ENCODE data around the gene MAGI1. TPM values are rescaled to one million over a fixed set of nuclear protein-coding genes. Genes with fewer than 3 reads are reported as not detected.

The MAGI1 gene
- total RNA-seq, 1 experiment from 2014 or later: 38.6 TPM

- POLR2A ChIA-PET: no interaction called here
- Histone ChIP-seq H3K9ac (ENCODE audit: low read length) (no peak overlapping the region), H3K4me1 (ENCODE audit: control insufficient read depth in 1 of 2, insufficient read depth in 2 of 2, low read length in 2 of 2) (peaks cover 27 to 64% of the 10 kb centered on the region in 2 experiments), H3K4me3 (replicated peaks in 1 of 2; ENCODE audit: low read depth in 1 of 2, low read length in 2 of 2) (no peak overlapping the region), H3K27ac (ENCODE audit: low read depth, low read length) (peak overlapping the region; percentile 78), H3K79me2 (ENCODE audit: insufficient read depth, low read length) (peaks cover 10% of the 10 kb centered on the region; the same call in 1 of the 2 replicates), H3K27me3 (ENCODE audit: insufficient read depth, low read length) (no peaks in the 10 kb centered on the region), H3K9me3 (ENCODE audit: control insufficient read depth in 1 of 2, insufficient read depth in 1 of 2, low read depth in 1 of 2, low read length in 2 of 2) (no peaks in the 10 kb centered on the region), H3K9me2 (ENCODE audit: insufficient read depth) (no peaks in the 10 kb centered on the region), H3K4me2 (ENCODE audit: low read length) (no peak overlapping the region; the same call in 1 of the 2 replicates), H2AFZ (ENCODE audit: low read depth, low read length, poor library complexity, severe bottlenecking) (no peak overlapping the region), H4K20me1 (ENCODE audit: insufficient read depth) (no peaks in the 10 kb centered on the region), H3K36me3 (ENCODE audit: control insufficient read depth in 1 of 2, insufficient read depth in 2 of 2, low read length in 2 of 2) (no peaks in the 10 kb centered on the region)
- DNase-seq (ENCODE audit: low read depth, low spot score) (no peak), ATAC-seq (peak; percentile 42; the same call in 1 of the 2 replicates)
- CTCF ChIA-PET: no interaction called here
- intact Hi-C loops (cut with micrococcal nuclease): no loop called here
- BruUV-seq (replicated peaks): no TSS peak
- TF ChIP-seq SIN3A (IDR thresholded peaks at IDR 0.05; ENCODE audit: low read depth): no peak
- no peak for TF ChIP-seq POLR2A (IDR thresholded peaks at IDR 0.05; ENCODE audit: borderline replicate concordance, extremely low read depth, insufficient read depth, insufficient read length)
- no peak for TF ChIP-seq REST (IDR thresholded peaks at IDR 0.05; ENCODE audit: low read depth)
- no peak for TF ChIP-seq SP1 (IDR thresholded peaks at IDR 0.05; ENCODE audit: low read depth)
- no peak for TF ChIP-seq TCF7L2 (IDR thresholded peaks at IDR 0.05; ENCODE audit: borderline replicate concordance, extremely low read depth, insufficient read depth, insufficient read length)
- TF ChIP-seq CTCF (IDR thresholded peaks at IDR 0.05 in 2 of 3, conservative IDR thresholded peaks at IDR 0.05 in 1 of 3; ENCODE audit: borderline replicate concordance in 1 of 3, insufficient read depth in 1 of 3, low read depth in 2 of 3, low read length in 2 of 3): no peak
- no peak for TF ChIP-seq ATF3 (IDR thresholded peaks at IDR 0.05)
- no peak for TF ChIP-seq CBX3 (IDR thresholded peaks at IDR 0.05; ENCODE audit: low read depth)
- no peak for TF ChIP-seq SRF (IDR thresholded peaks at IDR 0.05; ENCODE audit: low read depth)
- TF ChIP-seq EZH2phosphoT487 (IDR thresholded peaks at IDR 0.05; ENCODE audit: borderline replicate concordance): no peak
- no peak for TF ChIP-seq EZH2 (IDR thresholded peaks at IDR 0.05)
- no peak for TF ChIP-seq CEBPB (IDR thresholded peaks at IDR 0.05; ENCODE audit: low read depth)
- TF ChIP-seq ELF1 (IDR thresholded peaks at IDR 0.05; ENCODE audit: borderline replicate concordance, low read depth): no peak
- TF ChIP-seq JUND (IDR thresholded peaks at IDR 0.05): no peak
- TF ChIP-seq RAD21 (IDR thresholded peaks at IDR 0.05; ENCODE audit: low read depth): no peak
- TF ChIP-seq ZFX (IDR thresholded peaks at IDR 0.05): no peak
- no peak for TF ChIP-seq ZNF274 (IDR thresholded peaks at IDR 0.05; ENCODE audit: low read depth, low read length)
- RAD21 ChIA-PET (ENCODE audit: low non-redundant PET in 1 of 2, low total read pairs in 2 of 2, uncharacterized antibody in 2 of 2, unreplicated experiment in 2 of 2): no interaction called here
Measured at GRCh38 chr3:65939801-65940246, 98.9 kb downstream of the MAGI1 start.
